HG02798 (cell line): ENCODE measurements around the gene SCART1.
"Not testable (repeated sequence)": the region's sequence is repeated elsewhere in the genome, so short reads cannot be mapped to it uniquely, and the experiment has no call there.

Experiments
- ATAC-seq: cut with Tn5 transposase; IDR thresholded peaks from one replicate; pipeline ENCODE4 v1.9.1; 2021; ENCODE audit warnings: mild to moderate bottlenecking; ENCODE audit not compliant: unreplicated experiment, poor library complexity

The SCART1 gene

GRCh38 chr10:133453516-133454203 lies at the start of gene SCART1:
Gene SCART1 (plus strand): TSS chr10:133453945. CDS start chr10:133453998, 53 bp downstream.
- peak; percentile 62 for ATAC-seq

GRCh38 chr10:133405272-133405671 lies 48.5 kb upstream of the SCART1 start:
- ATAC-seq, result no peak

- peak; percentile 44 for ATAC-seq
Observed at GRCh38 chr10:133405844-133406527, 47.8 kb upstream of the SCART1 start.

- no peak for ATAC-seq
Observed at GRCh38 chr10:133411523-133412380, 42.0 kb upstream of the SCART1 start.

GRCh38 chr10:133412381-133412711 lies 41.4 kb upstream of the SCART1 start:
- ATAC-seq, result no peak

- ATAC-seq, result not testable (repeated sequence)
Observed at GRCh38 chr10:133414401-133414800, 39.3 kb upstream of the SCART1 start.

- no peak for ATAC-seq
Observed at GRCh38 chr10:133415752-133416151, 38.0 kb upstream of the SCART1 start.

- no peak for ATAC-seq
Observed at GRCh38 chr10:133418289-133418993, 35.3 kb upstream of the SCART1 start.

- ATAC-seq, result no peak
Observed at GRCh38 chr10:133419211-133419950, 34.4 kb upstream of the SCART1 start.

GRCh38 chr10:133420028-133420427 lies 33.7 kb upstream of the SCART1 start:
- no peak for ATAC-seq

GRCh38 chr10:133420579-133420978 lies 33.2 kb upstream of the SCART1 start:
- no peak for ATAC-seq

GRCh38 chr10:133421336-133422222 lies 32.2 kb upstream of the SCART1 start:
- ATAC-seq, result no peak

- no peak for ATAC-seq
Observed at GRCh38 chr10:133422223-133422806, 31.4 kb upstream of the SCART1 start.

- ATAC-seq, result no peak
Observed at GRCh38 chr10:133422807-133423771, 30.7 kb upstream of the SCART1 start.

- not testable (repeated sequence) for ATAC-seq
Observed at GRCh38 chr10:133424102-133424501, 29.6 kb upstream of the SCART1 start.

GRCh38 chr10:133424601-133425000 lies 29.1 kb upstream of the SCART1 start, which contains the start of gene SPRN:
Gene SPRN (minus strand): TSS chr10:133424625. CDS start chr10:133423681, 944 bp downstream.
- not testable (repeated sequence) for ATAC-seq

- ATAC-seq, result not testable (repeated sequence)
Observed at GRCh38 chr10:133429571-133429970, 24.2 kb upstream of the SCART1 start.
